ENCODE data around the gene EGR1.

Gene EGR1

DNA sequence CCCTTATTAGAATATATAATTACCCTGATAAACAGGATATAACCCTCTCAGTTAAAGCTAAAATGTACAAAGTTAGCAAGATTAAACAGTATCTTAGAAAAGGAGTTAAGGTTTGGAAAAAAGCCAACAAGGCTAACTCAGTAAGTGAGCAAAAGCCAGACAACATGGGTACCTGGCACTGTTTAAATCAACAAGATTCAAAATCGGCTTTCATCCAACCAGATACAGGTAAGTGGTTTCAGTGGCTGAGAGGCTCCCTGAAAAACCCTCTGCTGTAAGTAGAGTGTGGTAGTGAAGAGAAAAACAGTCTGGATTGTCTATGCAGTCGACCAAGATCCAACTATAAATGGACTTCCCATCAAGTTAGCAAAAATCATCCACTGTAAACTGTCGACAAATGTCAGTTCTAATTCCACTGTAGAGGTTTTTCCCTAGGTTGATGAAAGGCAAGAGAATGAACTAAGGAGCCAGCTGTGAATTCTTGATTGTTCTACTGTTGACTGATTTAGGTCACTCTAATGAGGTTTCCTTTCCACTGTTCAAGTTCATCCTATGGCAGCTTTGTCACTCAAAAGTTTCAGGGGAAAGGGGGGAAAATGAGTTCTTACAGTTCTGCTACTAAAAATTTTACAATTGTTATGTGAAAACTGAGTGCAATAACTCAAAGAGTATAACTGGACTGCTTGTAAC is 50.4 kb downstream of the EGR1 start:
- FAIRE-seq: no peak

DNA sequence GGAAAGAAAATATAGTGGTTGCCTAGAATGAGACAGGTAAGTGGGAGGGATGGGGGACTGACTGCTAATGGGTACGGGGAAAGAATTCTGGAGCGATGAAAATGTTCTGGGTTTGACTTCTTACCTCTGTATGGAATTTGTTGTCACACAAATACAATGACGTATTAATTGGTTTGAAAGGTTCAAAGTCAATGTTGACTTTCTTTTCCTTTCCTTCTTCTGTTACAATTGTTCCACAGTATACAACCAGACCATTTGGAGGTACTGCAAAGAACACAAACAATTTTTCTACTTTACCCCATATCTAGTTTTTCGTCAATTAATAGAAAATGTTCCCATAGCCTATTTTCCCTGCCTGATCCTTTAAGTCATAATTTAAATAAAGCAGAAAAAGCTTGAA is 52.2 kb downstream of the EGR1 start:
- no peak for FAIRE-seq

Data from A204.1 (cell line).